Renal cortex interstitium (tissue), 11 donors: ENCODE data around the gene ADORA2A. TPM values are rescaled to one million over a fixed set of nuclear protein-coding genes. Genes with fewer than 3 reads are reported as not detected.

Source experiments
- DNase-seq, 11 donors: peaks; one replicate each; pipeline ENCODE4 v3.0.0-alpha.2; 2013; ENCODE audit warnings: low read depth in 9 of 11, low spot score in 4 of 11; ENCODE audit errors: extremely low read depth in 1 of 11
- polyA plus RNA-seq, 3 donors: library from polyadenylated mRNA; unstranded; fragments of 120-200 nt; gene quantifications; one replicate each; pipeline ENCODE4 v1.2.1, GENCODE V29; 2013; ENCODE audit not compliant: insufficient read length in 3 of 3

Gene ADORA2A
- polyA plus RNA-seq, 3 donors: 5.8 to 8.0 (median 8.0) TPM

- no peak for DNase-seq
These were observed 13.5 kb downstream of the ADORA2A start for GRCh38 chr22:24440718-24441405.

- DNase-seq: no peak
These were observed 14.3 kb downstream of the ADORA2A start for GRCh38 chr22:24441406-24442351.

- no peak for DNase-seq
These were observed 14.9 kb downstream of the ADORA2A start for GRCh38 chr22:24442352-24442744.

- no peak for DNase-seq
These were observed 16.3 kb downstream of the ADORA2A start for GRCh38 chr22:24443668-24444067.

GRCh38 chr22:24444251-24444650 lies 16.9 kb downstream of the ADORA2A start:
- no peak for DNase-seq

- DNase-seq: peak in 5 of 11 donors; percentile 41 to 71 (median 68)
These were observed 17.5 kb downstream of the ADORA2A start for GRCh38 chr22:24444729-24445466.

- no peak for DNase-seq
These were observed 18.3 kb downstream of the ADORA2A start for GRCh38 chr22:24445481-24446259.

- no peak for DNase-seq
These were observed 18.8 kb downstream of the ADORA2A start for GRCh38 chr22:24446260-24446611.

GRCh38 chr22:24450610-24451009 lies 23.2 kb downstream of the ADORA2A start:
- DNase-seq: no peak

- DNase-seq: no peak
These were observed 23.8 kb downstream of the ADORA2A start for GRCh38 chr22:24451162-24451561.

- DNase-seq: no peak
These were observed 26.5 kb downstream of the ADORA2A start for GRCh38 chr22:24453853-24454252.

GRCh38 chr22:24455039-24455438 lies 27.6 kb downstream of the ADORA2A start:
- no peak for DNase-seq

GRCh38 chr22:24455751-24456426 lies 28.5 kb downstream of the ADORA2A start:
- no peak for DNase-seq

- no peak for DNase-seq
These were observed 30.6 kb downstream of the ADORA2A start for GRCh38 chr22:24457894-24458420.

- no peak for DNase-seq
These were observed 32.5 kb downstream of the ADORA2A start for GRCh38 chr22:24459911-24460310.

- DNase-seq: no peak
These were observed 33.2 kb downstream of the ADORA2A start for GRCh38 chr22:24460418-24461089.

GRCh38 chr22:24463071-24463760 lies 35.8 kb downstream of the ADORA2A start:
- DNase-seq: no peak
